K562 (cell line): Measurements from ENCODE around the gene TCF25. TPM values are rescaled to one million over a fixed set of nuclear protein-coding genes. Genes with fewer than 3 reads are reported as not detected.
A peak's percentile ranks its signal among the peaks of the same experiment; 100 is the strongest.

Experiments used
- CBX1 ChIP-seq: sonication (generic); IDR thresholded peaks from 2 replicates; pipeline ENCODE4 v1.6.1; 2016; ENCODE audit warnings: antibody characterized with exemption, low read depth, mild to moderate bottlenecking
- CCAR2 ChIP-seq: fragments of 200-400 bp; formaldehyde crosslinking; IDR thresholded peaks from 2 replicates; pipeline ENCODE4 v1.6.1; 2017; ENCODE audit warnings: mild to moderate bottlenecking, low read depth, low read length
- COPS2 ChIP-seq: fragments of 450-650 bp; conservative IDR thresholded peaks from 2 replicates; pipeline ENCODE4 v1.6.1; 2016; ENCODE audit warnings: mild to moderate bottlenecking, moderate library complexity
- HNRNPLL ChIP-seq: fragments of 200-400 bp; formaldehyde crosslinking; IDR thresholded peaks from 2 replicates; pipeline ENCODE4 v1.6.1; 2017; ENCODE audit warnings: low read length, low read depth, mild to moderate bottlenecking; ENCODE audit not compliant: poor library complexity, severe bottlenecking
- KDM5B ChIP-seq: fragments of 200-600 bp; sonication (generic); IDR thresholded peaks from 2 replicates; pipeline ENCODE4 v1.6.1; 2012; ENCODE audit warnings: low read depth, mild to moderate bottlenecking, moderate library complexity, low read length, control low read depth, inconsistent platforms; ENCODE audit not compliant: insufficient replicate concordance
- PYGO2 ChIP-seq: fragments of 450-650 bp; IDR thresholded peaks from 2 replicates; pipeline ENCODE4 v1.6.1; 2016; ENCODE audit warnings: mild to moderate bottlenecking, missing genetic modification characterization, moderate library complexity, missing compliant biosample characterization
- RBM39 ChIP-seq: fragments of 200-400 bp; formaldehyde crosslinking; optimal IDR thresholded peaks from 2 replicates; pipeline ENCODE3; 2018; ENCODE audit warnings: low read depth, low read length
- SMARCE1 ChIP-seq: fragments of 450-650 bp; IDR thresholded peaks from 2 replicates; pipeline ENCODE4 v1.7.1; 2016; ENCODE audit warnings: mild to moderate bottlenecking
- SOX6 ChIP-seq: fragments of 450-650 bp; IDR thresholded peaks from 2 replicates; pipeline ENCODE4 v1.6.1; 2014; ENCODE audit warnings: mild to moderate bottlenecking
- SRSF3 ChIP-seq: fragments of 200-400 bp; formaldehyde crosslinking; IDR thresholded peaks from 2 replicates; pipeline ENCODE4 v1.6.1; 2016; ENCODE audit warnings: mild to moderate bottlenecking, low read length, moderate library complexity; ENCODE audit not compliant: insufficient read depth
- ZNF324 ChIP-seq: fragments of 250-450 bp; sonication (Bioruptor Pico); IDR thresholded peaks from 2 replicates; pipeline ENCODE4 v1.4.0; 2020; ENCODE audit warnings: mild to moderate bottlenecking
- polyA plus RNA-seq, 8 experiments: library from polyadenylated mRNA; depleted of rRNA in 4 of 8; stranded (reverse) in 5 of 8; unstranded in 3 of 8; fragments of >200 nt; fragmentation: Nextera tagmentation in 2 of 8; fragmentation: Illumina TruSeq in 1 of 8; extraction: Ambion mirVana in 2 of 8; extraction: Trizol in 1 of 8; gene quantifications; 2 replicates each; pipeline versions ENCODE4 v1.2.1 to v1.2.3, GENCODE V29; 2011 to 2014; ENCODE audit warnings: inconsistent platforms in 1 of 8, missing spikeins in 1 of 8
- total RNA-seq, 7 experiments: library from RNA; depleted of rRNA in 6 of 7; stranded (reverse); fragments of >200 nt in 6 of 7; fragmentation: Illumina TruSeq in 2 of 7; extraction: Trizol in 2 of 7; gene quantifications; 2 replicates each; pipeline versions ENCODE4 v1.2.1 to v1.2.3, GENCODE V29; 2011 to 2021; ENCODE audit warnings: low replicate concordance in 1 of 7
- TF ChIP-seq, protein P1 (sequence below): sonication (generic); formaldehyde crosslinking; IDR thresholded peaks from 2 replicates; pipeline ENCODE4 v1.8.0; 2023; ENCODE audit warnings: missing genetic modification reagents, mild to moderate bottlenecking, borderline replicate concordance
- TF ChIP-seq, protein P2 (sequence below): fragments of 450-650 bp; conservative IDR thresholded peaks from 2 replicates; pipeline ENCODE4 v1.6.1; 2016; ENCODE audit warnings: missing genetic modification characterization, low read depth, mild to moderate bottlenecking, missing compliant biosample characterization, moderate library complexity

TCF25 gene
- total and polyA plus RNA-seq, 9 of the 15 experiments (the other 6 are each of a cell fraction or from before 2014, with no cell fraction given): 9.0 to 154 (median 83.8) TPM

DNA sequence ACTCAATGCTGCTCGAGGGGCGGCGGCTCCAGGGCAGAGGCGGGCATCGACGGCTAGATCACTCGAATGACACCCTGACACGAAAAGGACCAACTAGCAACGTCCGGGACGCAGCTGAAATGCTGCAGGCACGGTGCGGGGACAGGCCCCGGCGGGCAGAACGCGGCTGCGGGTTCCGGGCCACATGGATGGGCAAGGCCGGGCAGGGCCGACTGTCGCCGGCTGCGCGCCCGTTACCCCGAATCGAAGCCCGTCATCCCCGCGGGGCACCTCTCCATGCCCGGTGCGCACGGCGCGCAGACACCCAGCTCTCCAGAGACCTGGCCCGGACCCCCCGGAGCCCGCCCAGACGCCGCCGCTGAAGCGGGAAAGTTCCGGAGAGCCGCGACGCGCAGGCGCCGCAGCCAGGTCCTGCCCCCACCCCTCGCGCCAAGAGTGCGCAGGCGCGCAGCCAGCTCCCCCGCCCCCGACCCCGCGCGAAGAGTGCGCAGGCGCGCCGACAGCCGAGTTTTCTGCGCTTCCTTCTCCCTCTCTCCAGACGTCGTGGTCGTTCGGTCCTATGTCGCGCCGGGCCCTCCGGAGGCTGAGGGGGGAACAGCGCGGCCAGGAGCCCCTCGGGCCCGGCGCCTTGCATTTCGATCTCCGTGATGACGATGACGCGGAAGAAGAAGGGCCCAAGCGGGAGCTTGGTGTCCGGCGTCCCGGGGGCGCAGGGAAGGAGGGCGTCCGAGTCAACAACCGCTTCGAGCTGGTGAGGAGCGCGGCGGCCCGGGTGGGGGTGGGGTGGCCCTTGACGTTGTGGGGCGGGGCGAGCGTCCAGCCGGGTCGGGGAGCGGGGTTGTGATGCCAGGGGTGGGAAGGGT lies at the start of gene TCF25 (continued):
- TF ChIP-seq CBX1 (peak; percentile 65; the same call in 1 of the 2 replicates), SOX6 (peak; percentile 48; the same call in 1 of the 2 replicates), SMARCE1 (no peak), COPS2 (no peak), HNRNPLL (peak; percentile 39), RBM39 (no peak), PYGO2 (tag) (no peak), KDM5B (peak; percentile 70), SRSF3 (no peak), CCAR2 (no peak), ZNF324 (CRISPR knock-in tag) (no peak)
- TF ChIP-seq, protein P1, sequence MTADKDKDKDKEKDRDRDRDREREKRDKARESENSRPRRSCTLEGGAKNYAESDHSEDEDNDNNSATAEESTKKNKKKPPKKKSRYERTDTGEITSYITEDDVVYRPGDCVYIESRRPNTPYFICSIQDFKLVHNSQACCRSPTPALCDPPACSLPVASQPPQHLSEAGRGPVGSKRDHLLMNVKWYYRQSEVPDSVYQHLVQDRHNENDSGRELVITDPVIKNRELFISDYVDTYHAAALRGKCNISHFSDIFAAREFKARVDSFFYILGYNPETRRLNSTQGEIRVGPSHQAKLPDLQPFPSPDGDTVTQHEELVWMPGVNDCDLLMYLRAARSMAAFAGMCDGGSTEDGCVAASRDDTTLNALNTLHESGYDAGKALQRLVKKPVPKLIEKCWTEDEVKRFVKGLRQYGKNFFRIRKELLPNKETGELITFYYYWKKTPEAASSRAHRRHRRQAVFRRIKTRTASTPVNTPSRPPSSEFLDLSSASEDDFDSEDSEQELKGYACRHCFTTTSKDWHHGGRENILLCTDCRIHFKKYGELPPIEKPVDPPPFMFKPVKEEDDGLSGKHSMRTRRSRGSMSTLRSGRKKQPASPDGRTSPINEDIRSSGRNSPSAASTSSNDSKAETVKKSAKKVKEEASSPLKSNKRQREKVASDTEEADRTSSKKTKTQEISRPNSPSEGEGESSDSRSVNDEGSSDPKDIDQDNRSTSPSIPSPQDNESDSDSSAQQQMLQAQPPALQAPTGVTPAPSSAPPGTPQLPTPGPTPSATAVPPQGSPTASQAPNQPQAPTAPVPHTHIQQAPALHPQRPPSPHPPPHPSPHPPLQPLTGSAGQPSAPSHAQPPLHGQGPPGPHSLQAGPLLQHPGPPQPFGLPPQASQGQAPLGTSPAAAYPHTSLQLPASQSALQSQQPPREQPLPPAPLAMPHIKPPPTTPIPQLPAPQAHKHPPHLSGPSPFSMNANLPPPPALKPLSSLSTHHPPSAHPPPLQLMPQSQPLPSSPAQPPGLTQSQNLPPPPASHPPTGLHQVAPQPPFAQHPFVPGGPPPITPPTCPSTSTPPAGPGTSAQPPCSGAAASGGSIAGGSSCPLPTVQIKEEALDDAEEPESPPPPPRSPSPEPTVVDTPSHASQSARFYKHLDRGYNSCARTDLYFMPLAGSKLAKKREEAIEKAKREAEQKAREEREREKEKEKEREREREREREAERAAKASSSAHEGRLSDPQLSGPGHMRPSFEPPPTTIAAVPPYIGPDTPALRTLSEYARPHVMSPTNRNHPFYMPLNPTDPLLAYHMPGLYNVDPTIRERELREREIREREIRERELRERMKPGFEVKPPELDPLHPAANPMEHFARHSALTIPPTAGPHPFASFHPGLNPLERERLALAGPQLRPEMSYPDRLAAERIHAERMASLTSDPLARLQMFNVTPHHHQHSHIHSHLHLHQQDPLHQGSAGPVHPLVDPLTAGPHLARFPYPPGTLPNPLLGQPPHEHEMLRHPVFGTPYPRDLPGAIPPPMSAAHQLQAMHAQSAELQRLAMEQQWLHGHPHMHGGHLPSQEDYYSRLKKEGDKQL: no peak
- TF ChIP-seq, protein P2, sequence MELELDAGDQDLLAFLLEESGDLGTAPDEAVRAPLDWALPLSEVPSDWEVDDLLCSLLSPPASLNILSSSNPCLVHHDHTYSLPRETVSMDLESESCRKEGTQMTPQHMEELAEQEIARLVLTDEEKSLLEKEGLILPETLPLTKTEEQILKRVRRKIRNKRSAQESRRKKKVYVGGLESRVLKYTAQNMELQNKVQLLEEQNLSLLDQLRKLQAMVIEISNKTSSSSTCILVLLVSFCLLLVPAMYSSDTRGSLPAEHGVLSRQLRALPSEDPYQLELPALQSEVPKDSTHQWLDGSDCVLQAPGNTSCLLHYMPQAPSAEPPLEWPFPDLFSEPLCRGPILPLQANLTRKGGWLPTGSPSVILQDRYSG: peak; percentile 70; the same call in 1 of the 2 replicates
